ENCODE data around the gene TAX1BP3. TPM values are rescaled to one million over a fixed set of nuclear protein-coding genes. Genes with fewer than 3 reads are reported as not detected.
"Not testable (repeated sequence)": the region's sequence is repeated elsewhere in the genome, so short reads cannot be mapped to it uniquely, and the experiment has no call there.

The TAX1BP3 gene
- polyA plus RNA-seq, 2 of the 4 experiments (the other 2 are of a cell fraction) = 122 to 233 TPM

- ChIA-PET CTCF (interaction anchor here (1.0 to 3.4 kb wide), 3 partner anchors 27 to 862 kb away, joined by 3 to 10 read pairs (median 4); no protein-coding TSS in a partner anchor), POLR2A (no interaction called here)
- 90% methylated on average over 5 of the region's 5 CpGs for WGBS (ENCODE audit: missing lambda C conversion rate)
- Histone ChIP-seq H3K4me1 (no peaks in the 10 kb centered on the region), H3K4me3 (no peak overlapping the region), H3K9me3 (no peaks in the 10 kb centered on the region), H3K27ac (no peak overlapping the region), H3K4me2 (no peak overlapping the region)
- TF ChIP-seq CBX2 (IDR thresholded peaks at IDR 0.05; ENCODE audit: borderline replicate concordance, low read depth) (no peak), EHMT2 (IDR thresholded peaks at IDR 0.05; ENCODE audit: low read depth) (no peak), MAX (IDR thresholded peaks at IDR 0.05) (no peak), FOSL2 (IDR thresholded peaks at IDR 0.05) (no peak), FOSL2 (CRISPR knock-in tag; IDR thresholded peaks at IDR 0.05) (0 out of 2 replicates have a peak, but pooled peaks have one; percentile 8), NFE2L2 (conservative IDR thresholded peaks at IDR 0.05; ENCODE audit: low read length) (no peak), HOXA7 (CRISPR knock-in tag; IDR thresholded peaks at IDR 0.05) (no peak)
- TF ChIP-seq, protein P1, sequence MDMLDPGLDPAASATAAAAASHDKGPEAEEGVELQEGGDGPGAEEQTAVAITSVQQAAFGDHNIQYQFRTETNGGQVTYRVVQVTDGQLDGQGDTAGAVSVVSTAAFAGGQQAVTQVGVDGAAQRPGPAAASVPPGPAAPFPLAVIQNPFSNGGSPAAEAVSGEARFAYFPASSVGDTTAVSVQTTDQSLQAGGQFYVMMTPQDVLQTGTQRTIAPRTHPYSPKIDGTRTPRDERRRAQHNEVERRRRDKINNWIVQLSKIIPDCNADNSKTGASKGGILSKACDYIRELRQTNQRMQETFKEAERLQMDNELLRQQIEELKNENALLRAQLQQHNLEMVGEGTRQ (IDR thresholded peaks at IDR 0.05) = no peak
- ATAC-seq (peak; percentile 39 to 42; a peak in 2 of 6 replicates), FAIRE-seq (no peak), DNase-seq (ENCODE audit: low read depth in 1 of 2, low spot score in 1 of 2) (no peak)
Observed at GRCh38 chr17:3710951-3711383, 42.6 kb upstream of the TAX1BP3 start.

DNA sequence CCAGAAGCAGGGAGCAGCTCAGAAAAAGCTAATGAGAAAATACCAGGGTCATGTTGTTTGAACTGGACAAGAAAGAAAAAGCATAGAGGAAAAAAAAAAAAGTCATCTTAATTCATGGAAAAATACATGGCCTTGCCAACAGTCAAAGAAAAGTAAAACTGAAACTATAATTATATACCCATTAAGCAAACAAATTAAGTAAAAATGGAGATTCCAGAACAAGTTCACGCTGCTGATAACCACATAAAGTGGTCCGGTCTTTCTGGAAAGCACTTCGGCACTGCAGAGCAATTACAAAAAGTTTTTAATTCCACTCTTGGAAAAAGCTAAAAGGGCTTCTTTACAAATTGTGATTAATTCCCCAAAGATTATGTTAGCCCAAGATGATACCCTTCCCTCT lies 40.0 kb upstream of the TAX1BP3 start:
- FAIRE-seq = no peak
- Histone ChIP-seq H3K4me2 (no peak overlapping the region), H3K27ac (no peak overlapping the region), H3K9me3 (no peaks in the 10 kb centered on the region), H3K4me1 (no peaks in the 10 kb centered on the region), H3K4me3 (no peak overlapping the region)
- TF ChIP-seq JUNB (IDR thresholded peaks at IDR 0.05) (no peak), HOXA7 (CRISPR knock-in tag; IDR thresholded peaks at IDR 0.05) (no peak), RAD21 (conservative IDR thresholded peaks at IDR 0.05 in 1 of 2, IDR thresholded peaks at IDR 0.05 in 1 of 2) (no peak), HOXB5 (CRISPR knock-in tag; IDR thresholded peaks at IDR 0.05) (no peak), JUN (IDR thresholded peaks at IDR 0.05) (no peak), ELK1 (IDR thresholded peaks at IDR 0.05; ENCODE audit: low read depth, low read length) (no peak), TP53 (CRISPR knock-in tag; IDR thresholded peaks at IDR 0.05) (no peak), EHF (CRISPR knock-in tag; IDR thresholded peaks at IDR 0.05) (no peak)
- DNase-seq (ENCODE audit: low read depth in 1 of 2, low spot score in 1 of 2) = no peak
- CTCF ChIA-PET = interaction anchor here (0.7 to 3.7 kb wide), 5 partner anchors 9 to 119 kb away, joined by 3 to 11 read pairs (median 3); no protein-coding TSS in a partner anchor
- 90% methylated on average over 3 of the region's 3 CpGs for WGBS (ENCODE audit: missing lambda C conversion rate)
- POLR2A ChIA-PET = interaction anchor here (0.7 kb wide), 1 partner anchor 41 kb away, joined by 3 read pairs; no protein-coding TSS in a partner anchor
- no peak for ATAC-seq

GRCh38 chr17:3705718-3705984 lies 37.3 kb upstream of the TAX1BP3 start:
- not testable (repeated sequence) for FAIRE-seq; DNase-seq (ENCODE audit: low read depth in 1 of 2, low spot score in 1 of 2); H3K27ac ChIP-seq; ATAC-seq; H3K4me1 ChIP-seq; H3K4me2 ChIP-seq; H3K9me3 ChIP-seq; H3K4me3 ChIP-seq
- ChIA-PET POLR2A (interaction anchor here (0.7 kb wide), 1 partner anchor 261 kb away, joined by 3 read pairs; no protein-coding TSS in a partner anchor), CTCF (interaction anchor here (1.2 to 2.6 kb wide), 3 partner anchors 9 to 27 kb away, joined by 4 to 6 read pairs (median 6); partner anchors contain the start of gene P2RX5)
- 94% methylated on average over 1 of the region's 1 CpG for WGBS (ENCODE audit: missing lambda C conversion rate)

DNA sequence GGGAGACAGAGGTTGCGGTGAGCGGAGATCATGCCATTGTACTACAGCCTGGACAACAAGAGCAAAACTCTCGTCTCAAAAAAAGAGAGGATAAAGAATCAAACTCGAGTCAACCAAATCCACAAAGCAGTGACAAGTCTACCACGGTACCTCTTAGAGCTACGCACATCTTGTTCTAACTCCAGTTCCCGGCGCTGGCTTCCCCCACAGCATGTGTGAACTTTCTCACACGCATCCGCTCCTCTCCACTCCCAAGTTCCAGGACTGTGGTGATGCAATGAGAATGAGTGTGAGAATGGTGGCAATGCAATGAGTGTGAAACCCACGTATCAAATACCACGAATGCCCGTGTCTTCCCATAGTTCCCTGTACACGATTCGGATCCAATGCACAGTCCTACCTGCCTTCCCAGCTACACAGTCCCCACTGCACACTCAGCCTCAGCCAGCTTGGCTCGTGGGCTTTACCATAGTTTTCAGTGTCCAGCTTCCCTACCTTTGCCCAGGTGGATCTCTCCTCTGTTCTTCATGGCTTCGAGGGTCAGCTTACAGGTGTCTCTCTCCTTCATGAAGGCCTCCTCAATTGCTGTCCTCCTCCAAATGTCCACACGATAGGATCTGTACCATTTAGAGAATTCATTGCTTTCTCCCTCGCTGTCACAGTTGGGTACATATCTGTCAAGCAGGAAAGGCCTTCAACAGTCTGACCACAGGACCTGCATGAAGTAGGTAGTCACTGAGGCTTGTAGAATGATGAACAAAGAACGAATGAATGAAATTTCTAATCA lies 36.7 kb upstream of the TAX1BP3 start:
- H3K27ac ChIP-seq = no peak overlapping the region
- CTCF ChIA-PET = interaction anchor here (0.7 to 2.6 kb wide), 4 partner anchors 10 to 27 kb away, joined by 3 to 6 read pairs (median 5); partner anchors contain the start of gene P2RX5
- H3K9me3 ChIP-seq = no peaks in the 10 kb centered on the region
- POLR2A ChIA-PET = no interaction called here
- ATAC-seq = peak; percentile 21 to 58; a peak in 4 of 6 replicates
- DNase-seq (ENCODE audit: low read depth in 1 of 2, low spot score in 1 of 2) = no peak
- no peak overlapping the region for H3K4me2 ChIP-seq
- H3K4me1 ChIP-seq = no peaks in the 10 kb centered on the region
- peak; percentile 28 for FAIRE-seq
- no peak overlapping the region for H3K4me3 ChIP-seq
- WGBS (ENCODE audit: missing lambda C conversion rate) = 76% methylated on average over 20 of the region's 20 CpGs
- no peak for TF ChIP-seq ZSCAN20 (CRISPR knock-in tag; IDR thresholded peaks at IDR 0.05)
- no peak for TF ChIP-seq SREBF2 (IDR thresholded peaks at IDR 0.05)
- no peak for TF ChIP-seq POLR2AphosphoS2 (conservative IDR thresholded peaks at IDR 0.05; ENCODE audit: low read length)
- TF ChIP-seq SMC3 (IDR thresholded peaks at IDR 0.05) = no peak
- no peak for TF ChIP-seq RARB (CRISPR knock-in tag; IDR thresholded peaks at IDR 0.05)
- no peak for TF ChIP-seq JUNB (IDR thresholded peaks at IDR 0.05)
- TF ChIP-seq CTCF (IDR thresholded peaks at IDR 0.05) = no peak
- TF ChIP-seq ZNF302 (CRISPR knock-in tag; IDR thresholded peaks at IDR 0.05) = no peak
- TF ChIP-seq EHF (CRISPR knock-in tag; IDR thresholded peaks at IDR 0.05) = no peak
- no peak for TF ChIP-seq ZC3H11A (IDR thresholded peaks at IDR 0.05)
- TF ChIP-seq ZFP36 (IDR thresholded peaks at IDR 0.05; ENCODE audit: borderline replicate concordance, partially characterized antibody) = no peak
- no peak for TF ChIP-seq MYC (IDR thresholded peaks at IDR 0.05; ENCODE audit: borderline replicate concordance, low read length)
- TF ChIP-seq RNF2 (IDR thresholded peaks at IDR 0.05; ENCODE audit: borderline replicate concordance, low read depth) = no peak

Measured in A549 (cell line).